Ishikawa (cell line): ENCODE results near the gene GOLGA2.

Source experiments
- CEBPB ChIP-seq: IDR thresholded peaks from 2 replicates; pipeline ENCODE4 v1.6.1; 2012
- CREB1 ChIP-seq: IDR thresholded peaks from 2 replicates; pipeline ENCODE4 v1.6.1; 2012; ENCODE audit warnings: low read depth
- EGR1 ChIP-seq: IDR thresholded peaks from 2 replicates; pipeline ENCODE4 v1.6.1; 2012
- EP300 ChIP-seq: IDR thresholded peaks from 2 replicates; pipeline ENCODE4 v1.6.1; 2012; ENCODE audit warnings: borderline replicate concordance
- FOXM1 ChIP-seq: IDR thresholded peaks from 2 replicates; pipeline ENCODE4 v1.6.1; 2012; ENCODE audit warnings: low read depth, borderline replicate concordance
- MAX ChIP-seq: IDR thresholded peaks from 2 replicates; pipeline ENCODE4 v1.6.1; 2012
- NFIC ChIP-seq: IDR thresholded peaks from 2 replicates; pipeline ENCODE4 v1.6.1; 2012
- RAD21 ChIP-seq: IDR thresholded peaks from 2 replicates; pipeline ENCODE4 v1.6.1; 2012; ENCODE audit warnings: low read depth
- TAF1 ChIP-seq: IDR thresholded peaks from 2 replicates; pipeline ENCODE4 v1.6.1; 2012; ENCODE audit warnings: low read depth, mild to moderate bottlenecking
- TCF12 ChIP-seq: IDR thresholded peaks from 2 replicates; pipeline ENCODE4 v1.6.1; 2012; ENCODE audit warnings: low read depth
- TEAD4 ChIP-seq: IDR thresholded peaks from 2 replicates; pipeline ENCODE4 v1.6.1; 2012
- YY1 ChIP-seq: IDR thresholded peaks from 2 replicates; pipeline ENCODE4 v1.6.1; 2012; ENCODE audit warnings: low read depth
- ZBTB7A ChIP-seq: IDR thresholded peaks from 2 replicates; pipeline ENCODE4 v1.6.1; 2012; ENCODE audit warnings: low read depth
- TF ChIP-seq, protein P1 (sequence below): IDR thresholded peaks from 2 replicates; pipeline ENCODE4 v1.6.1; 2012
- TF ChIP-seq, protein P2 (sequence below): IDR thresholded peaks from 2 replicates; pipeline ENCODE4 v1.6.1; 2012; ENCODE audit warnings: low read depth, mild to moderate bottlenecking

The GOLGA2 gene

DNA sequence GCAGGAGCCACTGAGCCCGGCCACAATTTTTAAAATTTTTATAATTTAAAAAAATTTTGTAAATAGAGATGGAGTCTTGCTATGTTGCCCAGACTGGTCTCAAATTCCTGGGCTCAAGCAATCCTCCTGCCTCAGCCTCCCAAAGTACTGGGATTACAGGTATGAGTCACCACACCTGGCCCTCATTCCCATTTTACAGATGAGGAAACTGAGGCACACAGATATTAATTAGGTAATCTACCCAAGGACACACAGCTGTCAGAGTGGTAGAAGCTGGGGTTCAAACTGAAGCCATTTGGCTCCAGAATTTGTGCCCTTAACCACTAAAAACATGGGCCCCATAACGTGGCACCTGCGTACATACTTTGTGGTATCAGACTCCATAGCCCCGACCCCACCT, 38.9 kb upstream of the GOLGA2 start:
- no peak for TF ChIP-seq RAD21
- TF ChIP-seq MAX, result no peak
- no peak for TF ChIP-seq CREB1
- TF ChIP-seq FOXM1, result no peak
- no peak for TF ChIP-seq CEBPB
- TF ChIP-seq YY1, result no peak
- no peak for TF ChIP-seq TEAD4
- no peak for TF ChIP-seq TAF1
- TF ChIP-seq NFIC, result no peak
- TF ChIP-seq, protein P1, sequence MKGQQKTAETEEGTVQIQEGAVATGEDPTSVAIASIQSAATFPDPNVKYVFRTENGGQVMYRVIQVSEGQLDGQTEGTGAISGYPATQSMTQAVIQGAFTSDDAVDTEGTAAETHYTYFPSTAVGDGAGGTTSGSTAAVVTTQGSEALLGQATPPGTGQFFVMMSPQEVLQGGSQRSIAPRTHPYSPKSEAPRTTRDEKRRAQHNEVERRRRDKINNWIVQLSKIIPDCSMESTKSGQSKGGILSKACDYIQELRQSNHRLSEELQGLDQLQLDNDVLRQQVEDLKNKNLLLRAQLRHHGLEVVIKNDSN, result no peak
- no peak for TF ChIP-seq EP300
- TF ChIP-seq ZBTB7A, result no peak
- TF ChIP-seq EGR1, result no peak
- TF ChIP-seq, protein P2, sequence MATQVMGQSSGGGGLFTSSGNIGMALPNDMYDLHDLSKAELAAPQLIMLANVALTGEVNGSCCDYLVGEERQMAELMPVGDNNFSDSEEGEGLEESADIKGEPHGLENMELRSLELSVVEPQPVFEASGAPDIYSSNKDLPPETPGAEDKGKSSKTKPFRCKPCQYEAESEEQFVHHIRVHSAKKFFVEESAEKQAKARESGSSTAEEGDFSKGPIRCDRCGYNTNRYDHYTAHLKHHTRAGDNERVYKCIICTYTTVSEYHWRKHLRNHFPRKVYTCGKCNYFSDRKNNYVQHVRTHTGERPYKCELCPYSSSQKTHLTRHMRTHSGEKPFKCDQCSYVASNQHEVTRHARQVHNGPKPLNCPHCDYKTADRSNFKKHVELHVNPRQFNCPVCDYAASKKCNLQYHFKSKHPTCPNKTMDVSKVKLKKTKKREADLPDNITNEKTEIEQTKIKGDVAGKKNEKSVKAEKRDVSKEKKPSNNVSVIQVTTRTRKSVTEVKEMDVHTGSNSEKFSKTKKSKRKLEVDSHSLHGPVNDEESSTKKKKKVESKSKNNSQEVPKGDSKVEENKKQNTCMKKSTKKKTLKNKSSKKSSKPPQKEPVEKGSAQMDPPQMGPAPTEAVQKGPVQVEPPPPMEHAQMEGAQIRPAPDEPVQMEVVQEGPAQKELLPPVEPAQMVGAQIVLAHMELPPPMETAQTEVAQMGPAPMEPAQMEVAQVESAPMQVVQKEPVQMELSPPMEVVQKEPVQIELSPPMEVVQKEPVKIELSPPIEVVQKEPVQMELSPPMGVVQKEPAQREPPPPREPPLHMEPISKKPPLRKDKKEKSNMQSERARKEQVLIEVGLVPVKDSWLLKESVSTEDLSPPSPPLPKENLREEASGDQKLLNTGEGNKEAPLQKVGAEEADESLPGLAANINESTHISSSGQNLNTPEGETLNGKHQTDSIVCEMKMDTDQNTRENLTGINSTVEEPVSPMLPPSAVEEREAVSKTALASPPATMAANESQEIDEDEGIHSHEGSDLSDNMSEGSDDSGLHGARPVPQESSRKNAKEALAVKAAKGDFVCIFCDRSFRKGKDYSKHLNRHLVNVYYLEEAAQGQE, result no peak
- TF ChIP-seq TCF12, result no peak

- no peak for TF ChIP-seq MAX
- TF ChIP-seq, protein P2, result no peak
These were observed 34.7 kb upstream of the GOLGA2 start for GRCh38 chr9:128310461-128310860.

GRCh38 chr9:128309551-128309950, 33.7 kb upstream of the GOLGA2 start:
- TF ChIP-seq TAF1 (no peak), NFIC (no peak), TCF12 (no peak)
- TF ChIP-seq, protein P1, result no peak

GRCh38 chr9:128304971-128305288, 29.1 kb upstream of the GOLGA2 start:
- no peak for TF ChIP-seq FOXM1
- TF ChIP-seq CEBPB, result no peak
- no peak for TF ChIP-seq NFIC
- TF ChIP-seq RAD21, result no peak
- TF ChIP-seq MAX, result no peak
- TF ChIP-seq, protein P1, result no peak
- no peak for TF ChIP-seq ZBTB7A
- TF ChIP-seq YY1, result no peak
- no peak for TF ChIP-seq CREB1

DNA sequence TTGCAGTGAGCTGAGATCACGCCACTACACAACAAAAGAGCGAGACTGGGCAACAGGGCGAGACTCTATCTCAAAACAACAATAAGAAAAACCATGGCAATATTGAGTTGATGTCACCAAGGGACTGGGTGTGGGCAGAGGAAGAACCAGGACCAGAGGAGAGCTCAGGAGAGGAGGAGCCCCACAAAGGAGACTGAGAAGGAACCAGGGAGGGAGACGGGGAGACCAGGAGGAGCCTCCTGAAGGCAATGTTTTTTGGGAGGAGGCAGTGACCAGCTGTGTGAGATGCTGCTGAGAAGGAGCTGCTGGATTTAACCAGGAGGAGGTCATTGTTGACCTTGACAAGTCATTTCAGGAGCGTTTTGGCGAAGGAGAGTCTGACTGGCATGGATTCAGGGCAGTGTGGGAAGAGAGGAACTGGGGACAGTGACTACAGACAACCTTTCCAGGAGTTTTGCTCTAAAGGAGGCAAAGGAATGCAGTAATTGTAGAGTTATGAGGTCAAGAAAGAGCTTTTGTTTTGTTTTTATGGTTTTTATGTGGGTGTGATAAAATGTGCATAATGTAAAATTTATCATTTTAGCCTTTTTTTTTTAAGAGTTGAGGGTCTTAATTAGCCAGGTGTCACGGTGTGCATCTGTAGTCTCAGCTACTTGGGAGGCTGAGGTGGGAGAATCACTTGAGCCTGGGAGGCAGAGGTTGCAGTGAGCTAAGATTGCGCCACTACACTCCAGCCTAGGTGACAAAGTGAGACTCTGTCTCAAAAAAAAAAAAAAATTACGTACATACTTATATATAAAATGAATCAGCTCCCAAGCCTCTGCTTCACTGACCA, 28.5 kb upstream of the GOLGA2 start:
- TF ChIP-seq TAF1, result no peak
- TF ChIP-seq TEAD4, result no peak
- TF ChIP-seq EGR1, result no peak
- TF ChIP-seq MAX, result no peak
- TF ChIP-seq CREB1, result no peak
- no peak for TF ChIP-seq EP300
- no peak for TF ChIP-seq CEBPB
- no peak for TF ChIP-seq ZBTB7A
- TF ChIP-seq NFIC, result no peak
- TF ChIP-seq RAD21, result no peak
- TF ChIP-seq FOXM1, result no peak
- TF ChIP-seq, protein P2, result no peak
- no peak for TF ChIP-seq YY1
- TF ChIP-seq, protein P1, result no peak
- no peak for TF ChIP-seq TCF12
